Activated CD8-positive, alpha-beta T cell treated with anti-CD3 and anti-CD28 coated beads for 36 hours (primary cell): ENCODE measurements around the gene RAB23. TPM values are rescaled to one million over a fixed set of nuclear protein-coding genes. Genes with fewer than 3 reads are reported as not detected.

Source experiments
- ATAC-seq: fragments of 200-7000 bp; cut with Tn5 transposase; one replicate; pipeline ENCODE4 v1.10.0; 2021; ENCODE audit warnings: mild to moderate bottlenecking, moderate library complexity
- CTCF ChIA-PET: fragments of 350-600 bp; sonication (Branson Sonifier 250); formaldehyde crosslinking; loops from one replicate; lab custom pipeline; 2021; ENCODE audit warnings: antibody characterized with exemption; lab: Charles Lee
- POLR2A ChIA-PET: fragments of 350-600 bp; sonication (Branson Sonifier 250); formaldehyde crosslinking; loops from one replicate; lab custom pipeline; 2021; ENCODE audit warnings: antibody characterized with exemption; lab: Charles Lee
- DNase-seq: peaks from one replicate; pipeline ENCODE4 v3.0.0-alpha.2; 2020
- H3K27ac Mint-ChIP-seq: one replicate; pipeline ENCODE4 v1.8.0; 2021; ENCODE audit warnings: mild to moderate bottlenecking, mixed read lengths
- H3K27me3 Mint-ChIP-seq: one replicate; pipeline ENCODE4 v1.8.0; 2021; ENCODE audit warnings: mixed read lengths
- H3K36me3 Mint-ChIP-seq: one replicate; pipeline ENCODE4 v1.8.0; 2021; ENCODE audit warnings: low read depth, mixed read lengths
- H3K4me1 Mint-ChIP-seq: one replicate; pipeline ENCODE4 v1.8.0; 2021; ENCODE audit warnings: low read depth, mixed read lengths
- H3K4me3 Mint-ChIP-seq: one replicate; pipeline ENCODE4 v1.8.0; 2021; ENCODE audit warnings: mild to moderate bottlenecking, moderate library complexity, mixed read lengths
- H3K9me3 Mint-ChIP-seq: one replicate; pipeline ENCODE4 v1.8.0; 2021; ENCODE audit warnings: mixed read lengths
- CTCF ChIP-seq: fragments of 200-600 bp; IDR thresholded peaks from one replicate; pipeline ENCODE4 v1.8.0; 2022; ENCODE audit warnings: antibody characterized with exemption, mild to moderate bottlenecking
- intact Hi-C: fragments of 100-400 bp; cut with micrococcal nuclease; formaldehyde crosslinking; loops from one replicate; pipeline ENCODE4 v1.10.0; 2022
- total RNA-seq, 2 experiments: library from RNA; stranded (reverse); gene quantifications; one replicate each; pipeline ENCODE4 v1.2.3, GENCODE V29; 2021

RAB23 gene
- total RNA-seq, 2 experiments from 2014 or later = 1.2 to 1.3 TPM

GRCh38 chr6:57207141-57207540 is 15.0 kb downstream of the RAB23 start:
- Mint-ChIP-seq H3K27ac (no peak overlapping the region), H3K27me3 (no peaks in the 10 kb centered on the region), H3K4me1 (peaks cover 4% of the 10 kb centered on the region), H3K4me3 (no peak overlapping the region), H3K36me3 (no peaks in the 10 kb centered on the region), H3K9me3 (no peaks in the 10 kb centered on the region)
- ATAC-seq (no peak), DNase-seq (no peak)
- POLR2A ChIA-PET = no interaction called here
- no peak for TF ChIP-seq CTCF
- CTCF ChIA-PET = interaction anchor here (1.7 kb wide), 1 partner anchor 110 kb away, joined by 7 read pairs; the partner anchor contains the start of gene PRIM2
- intact Hi-C loops = no loop called here

GRCh38 chr6:57205550-57206328 is 16.4 kb downstream of the RAB23 start:
- H3K9me3 Mint-ChIP-seq = no peaks in the 10 kb centered on the region
- no peak overlapping the region for H3K27ac Mint-ChIP-seq
- ChIA-PET POLR2A (no interaction called here), CTCF (no interaction called here)
- H3K36me3 Mint-ChIP-seq = no peaks in the 10 kb centered on the region
- intact Hi-C loops = no loop called here
- H3K4me3 Mint-ChIP-seq = no peak overlapping the region
- ATAC-seq = no peak
- H3K4me1 Mint-ChIP-seq = peaks cover 4% of the 10 kb centered on the region
- no peak for TF ChIP-seq CTCF
- no peaks in the 10 kb centered on the region for H3K27me3 Mint-ChIP-seq
- no peak for DNase-seq

- Mint-ChIP-seq H3K4me3 (no peak overlapping the region), H3K27me3 (no peaks in the 10 kb centered on the region), H3K27ac (no peak overlapping the region), H3K36me3 (no peaks in the 10 kb centered on the region), H3K4me1 (no peaks in the 10 kb centered on the region), H3K9me3 (no peaks in the 10 kb centered on the region)
- DNase-seq (no peak), ATAC-seq (no peak)
- POLR2A ChIA-PET = no interaction called here
- intact Hi-C loops = no loop called here
- CTCF ChIA-PET = no interaction called here
- TF ChIP-seq CTCF = no peak
Observed at GRCh38 chr6:57201718-57202117, 20.4 kb downstream of the RAB23 start.

- no peak for TF ChIP-seq CTCF
- POLR2A ChIA-PET = no interaction called here
- no peak for DNase-seq
- Mint-ChIP-seq H3K4me3 (no peak overlapping the region), H3K27me3 (no peaks in the 10 kb centered on the region), H3K36me3 (no peaks in the 10 kb centered on the region), H3K9me3 (no peaks in the 10 kb centered on the region), H3K4me1 (no peaks in the 10 kb centered on the region), H3K27ac (no peak overlapping the region)
- CTCF ChIA-PET = no interaction called here
- ATAC-seq = no peak
- intact Hi-C loops = no loop called here
Observed at GRCh38 chr6:57198926-57199636, 23.0 kb downstream of the RAB23 start.

- no peak for DNase-seq
- peaks cover 1% of the 10 kb centered on the region for H3K36me3 Mint-ChIP-seq
- ChIA-PET POLR2A (no interaction called here), CTCF (no interaction called here)
- H3K9me3 Mint-ChIP-seq = no peaks in the 10 kb centered on the region
- H3K27me3 Mint-ChIP-seq = no peaks in the 10 kb centered on the region
- H3K4me1 Mint-ChIP-seq = no peaks in the 10 kb centered on the region
- no peak for TF ChIP-seq CTCF
- no peak overlapping the region for H3K27ac Mint-ChIP-seq
- intact Hi-C loops = no loop called here
- H3K4me3 Mint-ChIP-seq = no peak overlapping the region
- ATAC-seq = no peak
Observed at GRCh38 chr6:57195457-57195856, 26.6 kb downstream of the RAB23 start.
